Neuronal stem cell (in vitro differentiated cells): ENCODE measurements around the gene BCL11B.

Source experiments
- DNase-seq: peaks from one replicate; pipeline ENCODE4 v3.0.0-alpha.2; 2013; ENCODE audit warnings: low spot score
- H2AFZ ChIP-seq: one replicate; pipeline ENCODE4 v1.6.1; 2013; ENCODE audit warnings: mild to moderate bottlenecking, low read length, inconsistent platforms
- H2AK5ac ChIP-seq: 2 replicates; pipeline ENCODE4 v1.6.1; 2013; ENCODE audit warnings: low read depth, mild to moderate bottlenecking, inconsistent platforms, low read length, moderate library complexity, mixed read lengths
- H2BK120ac ChIP-seq: 2 replicates; pipeline ENCODE4 v1.6.1; 2013; ENCODE audit warnings: low read depth, mild to moderate bottlenecking, inconsistent platforms, low read length, moderate library complexity, mixed read lengths
- H2BK12ac ChIP-seq: one replicate; pipeline ENCODE4 v1.6.1; 2013; ENCODE audit warnings: low read length, inconsistent platforms
- H2BK15ac ChIP-seq: 2 replicates; pipeline ENCODE4 v1.6.1; 2013; ENCODE audit warnings: mild to moderate bottlenecking, low read length, inconsistent platforms, mixed read lengths
- H2BK5ac ChIP-seq: one replicate; pipeline ENCODE4 v1.6.1; 2013; ENCODE audit warnings: inconsistent platforms, mild to moderate bottlenecking, low read length, moderate library complexity
- H3K14ac ChIP-seq: one replicate; pipeline ENCODE4 v1.6.1; 2013; ENCODE audit warnings: low read length, inconsistent platforms
- H3K18ac ChIP-seq: 2 replicates; pipeline ENCODE4 v1.6.1; 2013; ENCODE audit warnings: low read length, inconsistent platforms
- H3K23ac ChIP-seq: 2 replicates; pipeline ENCODE4 v1.6.1; 2013; ENCODE audit warnings: low read depth, mild to moderate bottlenecking, mixed read lengths, low read length, inconsistent platforms; ENCODE audit not compliant: poor library complexity
- H3K27ac ChIP-seq: replicated peaks from 3 replicates; pipeline ENCODE4 v1.5.1; 2013; ENCODE audit warnings: low read length, inconsistent platforms
- H3K27me3 ChIP-seq, 3 experiments: 2 replicates each; pipeline ENCODE4 v1.6.1; 2013; ENCODE audit warnings: low read length in 3 of 3, mild to moderate bottlenecking in 2 of 3, inconsistent platforms in 1 of 3, low read depth in 1 of 3, mixed read lengths in 1 of 3, moderate library complexity in 1 of 3; ENCODE audit not compliant: control insufficient read depth in 3 of 3, insufficient read depth in 3 of 3
- H3K36me3 ChIP-seq, 2 donors: replicated peaks in 1 of 2; 2 replicates each; pipeline ENCODE4 v1.6.1; 2013; ENCODE audit warnings: low read length in 2 of 2; ENCODE audit not compliant: control insufficient read depth in 2 of 2, insufficient read depth in 2 of 2
- H3K4ac ChIP-seq: 2 replicates; pipeline ENCODE4 v1.6.1; 2013; ENCODE audit warnings: inconsistent platforms, mild to moderate bottlenecking, low read length, moderate library complexity
- H3K4me1 ChIP-seq, 2 donors: 1 replicate in 1 of 2; 2 replicates in 1 of 2; pipeline ENCODE4 v1.6.1; 2013; ENCODE audit warnings: low read length in 2 of 2, low read depth in 1 of 2; ENCODE audit not compliant: control insufficient read depth in 2 of 2, insufficient read depth in 1 of 2
- H3K4me2 ChIP-seq: one replicate; pipeline ENCODE4 v1.6.1; 2013; ENCODE audit warnings: mild to moderate bottlenecking, low read length, inconsistent platforms; ENCODE audit not compliant: insufficient read depth, poor library complexity, severe bottlenecking
- H3K4me3 ChIP-seq, 2 donors: 2 replicates each; pipeline ENCODE4 v1.5.1; 2013; ENCODE audit warnings: low read length in 2 of 2, mild to moderate bottlenecking in 2 of 2, inconsistent platforms in 1 of 2, moderate library complexity in 1 of 2
- H3K79me1 ChIP-seq: one replicate; pipeline ENCODE4 v1.6.1; 2013; ENCODE audit warnings: low read depth, mild to moderate bottlenecking, inconsistent platforms, low read length, moderate library complexity
- H3K9ac ChIP-seq: one replicate; pipeline ENCODE4 v1.6.1; 2013; ENCODE audit warnings: mild to moderate bottlenecking, low read depth, low read length, inconsistent platforms; ENCODE audit not compliant: poor library complexity
- H3K9me3 ChIP-seq, 2 donors: replicated peaks in 1 of 2; 2 replicates each; pipeline versions ENCODE3 to v1.6.1; 2013; ENCODE audit warnings: low read length in 2 of 2, mild to moderate bottlenecking in 2 of 2, inconsistent platforms in 1 of 2, low read depth in 1 of 2, mixed read lengths in 1 of 2, moderate library complexity in 1 of 2; ENCODE audit not compliant: control insufficient read depth in 2 of 2, insufficient read depth in 1 of 2
- H4K8ac ChIP-seq: one replicate; pipeline ENCODE4 v1.6.1; 2013; ENCODE audit warnings: low read depth, mild to moderate bottlenecking, inconsistent platforms, low read length, moderate library complexity
- H4K91ac ChIP-seq: one replicate; pipeline ENCODE4 v1.6.1; 2013; ENCODE audit warnings: low read length, low read depth, mild to moderate bottlenecking, inconsistent platforms; ENCODE audit not compliant: poor library complexity
- WGBS, 2 donors: extraction: QIAGEN DNeasy Blood & Tissue Kit; methylation state at CpG; one replicate each; pipeline ENCODE4 v1.1.7; 2013; ENCODE audit warnings: missing lambda C conversion rate in 2 of 2, mixed read lengths in 1 of 2; ENCODE audit not compliant: insufficient read length in 2 of 2, insufficient replicate concordance in 1 of 2; ENCODE audit errors: extremely low coverage in 2 of 2; 5-methylcytosine and 5-hydroxymethylcytosine counted together

BCL11B gene

GRCh38 chr14:99133636-99134515 lies 138.1 kb downstream of the BCL11B start:
- no peak overlapping the region for H4K91ac ChIP-seq
- H3K9ac ChIP-seq = no peak overlapping the region
- no peak overlapping the region for H3K4ac ChIP-seq
- peak overlapping the region; percentile 64 for H3K18ac ChIP-seq
- no peak overlapping the region for H4K8ac ChIP-seq
- H3K36me3 ChIP-seq = no peaks in the 10 kb centered on the region
- no peak overlapping the region for H3K4me2 ChIP-seq
- no peak overlapping the region for H2BK5ac ChIP-seq
- H2AK5ac ChIP-seq = no peak overlapping the region
- H3K4me3 ChIP-seq = no peak overlapping the region
- peaks cover 0 to 12% (median 0%) of the 10 kb centered on the region in 3 experiments for H3K27me3 ChIP-seq
- no peak overlapping the region for H3K23ac ChIP-seq
- H3K4me1 ChIP-seq = peaks cover 0 to 9% of the 10 kb centered on the region in 2 donors
- H2AFZ ChIP-seq = no peak overlapping the region
- H3K79me1 ChIP-seq = peaks cover 2% of the 10 kb centered on the region
- H3K9me3 ChIP-seq = no peaks in the 10 kb centered on the region
- H2BK120ac ChIP-seq = no peak overlapping the region
- DNase-seq = no peak
- no peak overlapping the region for H2BK15ac ChIP-seq
- no peak overlapping the region for H3K14ac ChIP-seq
- no peak overlapping the region for H2BK12ac ChIP-seq
- no peak overlapping the region for H3K27ac ChIP-seq
- WGBS, 2 donors = no CpG with 5 or more reads among the region's 16 CpGs

GRCh38 chr14:99132821-99133635 lies 139.0 kb downstream of the BCL11B start:
- Histone ChIP-seq H3K4me1 (peaks cover 0 to 10% of the 10 kb centered on the region in 2 donors), H2BK12ac (no peak overlapping the region), H2BK120ac (no peak overlapping the region), H3K36me3 (no peaks in the 10 kb centered on the region), H3K9ac (no peak overlapping the region), H2AFZ (no peak overlapping the region), H3K18ac (peak overlapping the region; percentile 64), H3K4me3 (no peak overlapping the region), H4K91ac (no peak overlapping the region), H3K79me1 (no peaks in the 10 kb centered on the region), H3K4me2 (no peak overlapping the region), H3K27ac (no peak overlapping the region), H3K4ac (no peak overlapping the region), H2BK15ac (no peak overlapping the region), H3K23ac (no peak overlapping the region), H2AK5ac (no peak overlapping the region), H3K14ac (no peak overlapping the region), H4K8ac (no peak overlapping the region), H2BK5ac (peak overlapping the region; percentile 8), H3K27me3 (peaks cover 0 to 9% (median 0%) of the 10 kb centered on the region in 3 experiments), H3K9me3 (no peaks in the 10 kb centered on the region)
- no CpG with 5 or more reads among the region's 19 CpGs for WGBS, 2 donors
- DNase-seq = no peak

- Histone ChIP-seq H3K18ac (peak overlapping the region; percentile 1), H2AK5ac (no peak overlapping the region), H4K8ac (no peak overlapping the region), H4K91ac (no peak overlapping the region), H3K4ac (no peak overlapping the region), H2BK120ac (no peak overlapping the region), H3K27me3 (peaks cover 0 to 9% (median 0%) of the 10 kb centered on the region in 3 experiments), H2AFZ (no peak overlapping the region), H3K4me3 (no peak overlapping the region), H3K36me3 (no peaks in the 10 kb centered on the region), H3K9ac (no peak overlapping the region), H3K9me3 (no peaks in the 10 kb centered on the region), H3K27ac (no peak overlapping the region), H3K23ac (no peak overlapping the region), H3K4me1 (peaks cover 0 to 14% of the 10 kb centered on the region in 2 donors), H3K79me1 (no peaks in the 10 kb centered on the region), H3K4me2 (no peak overlapping the region), H2BK5ac (no peak overlapping the region), H3K14ac (no peak overlapping the region), H2BK15ac (no peak overlapping the region), H2BK12ac (no peak overlapping the region)
- no CpG with 5 or more reads among the region's 12 CpGs for WGBS, 2 donors
- DNase-seq = no peak
Observed at GRCh38 chr14:99131632-99132271, 140.2 kb downstream of the BCL11B start.
